Omental fat pad (tissue), 4 donors: Measurements from ENCODE around the gene SIM2. TPM values are rescaled to one million over a fixed set of nuclear protein-coding genes. Genes with fewer than 3 reads are reported as not detected.
A peak's percentile ranks its signal among the peaks of the same experiment; 100 is the strongest.
"Not testable (repeated sequence)": the region's sequence is repeated elsewhere in the genome, so short reads cannot be mapped to it uniquely, and the experiment has no call there.

Experiments used
- ATAC-seq: fragments of 150-250 bp; one replicate; pipeline ENCODE4 v1.9.1; 2016; ENCODE audit warnings: mild to moderate bottlenecking, moderate library complexity; ENCODE audit not compliant: low FRiP score
- DNase-seq: peaks from one replicate; pipeline ENCODE4 v3.0.0-alpha.2; 2019; ENCODE audit warnings: low spot score
- total RNA-seq, 4 donors: library from RNA; depleted of rRNA; stranded (reverse); fragments of >200 nt; gene quantifications; one replicate each; pipeline ENCODE4 v1.1.0, GENCODE V29; 2016
- TF ChIP-seq, protein P1 (sequence below), 3 donors: fragments of 450-650 bp; IDR thresholded peaks; one replicate each; pipeline ENCODE4 v1.5.1; 2016 to 2017; ENCODE audit warnings: antibody characterized with exemption in 3 of 3, mild to moderate bottlenecking in 3 of 3, moderate library complexity in 2 of 3

SIM2 gene
- 1 to 10 TPM in 1 of 4 donors, not detected in 3; 3.2 TPM for total RNA-seq

- ATAC-seq (peak; percentile 18), DNase-seq (no peak)
- TF ChIP-seq, protein P1, sequence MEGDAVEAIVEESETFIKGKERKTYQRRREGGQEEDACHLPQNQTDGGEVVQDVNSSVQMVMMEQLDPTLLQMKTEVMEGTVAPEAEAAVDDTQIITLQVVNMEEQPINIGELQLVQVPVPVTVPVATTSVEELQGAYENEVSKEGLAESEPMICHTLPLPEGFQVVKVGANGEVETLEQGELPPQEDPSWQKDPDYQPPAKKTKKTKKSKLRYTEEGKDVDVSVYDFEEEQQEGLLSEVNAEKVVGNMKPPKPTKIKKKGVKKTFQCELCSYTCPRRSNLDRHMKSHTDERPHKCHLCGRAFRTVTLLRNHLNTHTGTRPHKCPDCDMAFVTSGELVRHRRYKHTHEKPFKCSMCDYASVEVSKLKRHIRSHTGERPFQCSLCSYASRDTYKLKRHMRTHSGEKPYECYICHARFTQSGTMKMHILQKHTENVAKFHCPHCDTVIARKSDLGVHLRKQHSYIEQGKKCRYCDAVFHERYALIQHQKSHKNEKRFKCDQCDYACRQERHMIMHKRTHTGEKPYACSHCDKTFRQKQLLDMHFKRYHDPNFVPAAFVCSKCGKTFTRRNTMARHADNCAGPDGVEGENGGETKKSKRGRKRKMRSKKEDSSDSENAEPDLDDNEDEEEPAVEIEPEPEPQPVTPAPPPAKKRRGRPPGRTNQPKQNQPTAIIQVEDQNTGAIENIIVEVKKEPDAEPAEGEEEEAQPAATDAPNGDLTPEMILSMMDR (IDR thresholded peaks at IDR 0.05) = no peak
Observed at GRCh38 chr21:36698981-36699545, at the start of gene SIM2. TSS of gene SIM2 (plus strand) at chr21:36699115. CDS start at chr21:36699747, 632 bp downstream.

- TF ChIP-seq, protein P1 (IDR thresholded peaks at IDR 0.05) = no peak
- DNase-seq (no peak), ATAC-seq (no peak)
Observed at GRCh38 chr21:36654324-36654723, 44.6 kb upstream of the SIM2 start.

DNA sequence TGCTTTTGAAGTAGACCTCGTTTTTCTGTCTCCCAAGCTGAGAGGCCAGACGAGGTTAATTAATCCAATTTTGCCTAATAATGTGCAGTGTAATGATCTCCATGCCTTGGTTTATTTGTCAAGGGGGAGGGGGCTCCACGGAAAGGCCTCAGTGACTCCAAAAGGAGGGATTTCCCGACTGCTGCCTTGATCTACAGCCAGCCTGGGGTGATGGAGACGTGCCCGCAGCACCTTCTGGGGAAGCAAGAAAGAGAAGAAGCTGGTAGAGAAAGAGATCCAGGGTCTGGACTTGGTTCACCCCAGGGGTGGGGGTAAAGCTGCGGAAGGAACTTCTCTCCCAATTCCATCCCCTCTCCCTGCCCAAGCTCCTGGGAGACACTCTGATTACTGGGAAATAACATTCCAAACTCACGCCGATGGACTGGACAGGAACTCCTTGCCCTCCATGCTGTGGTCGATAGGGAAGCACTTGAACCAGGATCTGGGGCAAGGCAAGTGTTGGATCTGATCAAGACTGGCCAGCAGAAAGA is 44.1 kb upstream of the SIM2 start:
- TF ChIP-seq, protein P1 (IDR thresholded peaks at IDR 0.05) = no peak
- DNase-seq = no peak
- ATAC-seq = no peak

GRCh38 chr21:36656138-36656537 is 42.8 kb upstream of the SIM2 start:
- DNase-seq (no peak), ATAC-seq (no peak)
- TF ChIP-seq, protein P1 (IDR thresholded peaks at IDR 0.05) = no peak

DNA sequence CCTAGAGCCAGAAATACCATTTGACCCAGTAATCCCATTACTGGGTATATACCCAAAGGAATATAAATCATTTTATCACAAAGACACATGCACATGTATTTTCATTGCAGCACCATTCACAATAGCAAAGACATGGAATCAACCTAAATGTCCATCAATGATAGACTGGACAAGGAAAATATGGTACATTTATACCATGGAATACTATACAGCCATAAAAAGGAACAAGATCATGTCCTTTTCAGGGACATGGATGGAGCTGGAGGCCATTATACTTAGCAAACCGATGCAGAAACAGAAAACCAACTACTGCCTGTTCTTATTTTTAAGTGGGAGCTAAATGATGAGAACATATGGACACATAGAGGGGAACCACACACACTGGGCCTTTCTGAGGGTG is 41.6 kb upstream of the SIM2 start:
- not testable (repeated sequence) for DNase-seq, ATAC-seq

GRCh38 chr21:36657999-36658398 is 40.9 kb upstream of the SIM2 start:
- TF ChIP-seq, protein P1 (IDR thresholded peaks at IDR 0.05) = no peak
- ATAC-seq (no peak), DNase-seq (no peak)

- DNase-seq = no peak
- ATAC-seq = no peak
- TF ChIP-seq, protein P1 (IDR thresholded peaks at IDR 0.05) = no peak
Observed at GRCh38 chr21:36658926-36659325, 40.0 kb upstream of the SIM2 start.
